IPS-18a (cell line): ENCODE measurements around the gene CACNA1I.
A peak's percentile ranks its signal among the peaks of the same experiment; 100 is the strongest.

ENCODE experiments used
- H3K27ac ChIP-seq: one replicate; pipeline ENCODE4 v1.5.1; 2013; ENCODE audit warnings: low read length
- H3K27me3 ChIP-seq: one replicate; pipeline ENCODE4 v1.6.1; 2013; ENCODE audit warnings: mild to moderate bottlenecking, low read length; ENCODE audit not compliant: control insufficient read depth, insufficient read depth
- H3K36me3 ChIP-seq: one replicate; pipeline ENCODE4 v1.6.1; 2013; ENCODE audit warnings: low read depth, low read length; ENCODE audit not compliant: control insufficient read depth
- H3K4me1 ChIP-seq: one replicate; pipeline ENCODE4 v1.6.1; 2013; ENCODE audit warnings: low read depth, low read length; ENCODE audit not compliant: control insufficient read depth
- H3K4me3 ChIP-seq: one replicate; pipeline ENCODE4 v1.5.1; 2013; ENCODE audit warnings: low read length
- H3K9ac ChIP-seq: one replicate; pipeline ENCODE4 v1.6.1; 2013; ENCODE audit warnings: mild to moderate bottlenecking, low read length, moderate library complexity
- H3K9me3 ChIP-seq: one replicate; pipeline ENCODE4 v1.6.1; 2013; ENCODE audit warnings: low read depth, low read length; ENCODE audit not compliant: control insufficient read depth

The CACNA1I gene

GRCh38 chr22:39537975-39538374, 32.6 kb upstream of the CACNA1I start:
- Histone ChIP-seq H3K4me3 (no peak overlapping the region), H3K4me1 (peaks cover 19% of the 10 kb centered on the region), H3K27me3 (no peaks in the 10 kb centered on the region), H3K9ac (no peak overlapping the region), H3K9me3 (no peaks in the 10 kb centered on the region), H3K27ac (no peak overlapping the region), H3K36me3 (no peaks in the 10 kb centered on the region)

GRCh38 chr22:39543095-39543494, 27.5 kb upstream of the CACNA1I start:
- Histone ChIP-seq H3K4me3 (no peak overlapping the region), H3K9ac (no peak overlapping the region), H3K27ac (no peak overlapping the region), H3K27me3 (peaks cover 29% of the 10 kb centered on the region), H3K9me3 (no peaks in the 10 kb centered on the region), H3K36me3 (no peaks in the 10 kb centered on the region), H3K4me1 (no peaks in the 10 kb centered on the region)

GRCh38 chr22:39545386-39546365, 24.9 kb upstream of the CACNA1I start:
- Histone ChIP-seq H3K4me1 (no peaks in the 10 kb centered on the region), H3K36me3 (no peaks in the 10 kb centered on the region), H3K9ac (no peak overlapping the region), H3K4me3 (no peak overlapping the region), H3K27me3 (peaks cover 33% of the 10 kb centered on the region), H3K9me3 (no peaks in the 10 kb centered on the region), H3K27ac (no peak overlapping the region)

GRCh38 chr22:39546889-39547586, 23.5 kb upstream of the CACNA1I start:
- Histone ChIP-seq H3K4me3 (no peak overlapping the region), H3K9ac (no peak overlapping the region), H3K4me1 (no peaks in the 10 kb centered on the region), H3K36me3 (no peaks in the 10 kb centered on the region), H3K27me3 (peaks cover 36% of the 10 kb centered on the region), H3K27ac (no peak overlapping the region), H3K9me3 (no peaks in the 10 kb centered on the region)

- peaks cover 36% of the 10 kb centered on the region for H3K27me3 ChIP-seq
- no peak overlapping the region for H3K9ac ChIP-seq
Observed at GRCh38 chr22:39547587-39547947, 23.0 kb upstream of the CACNA1I start.

GRCh38 chr22:39553429-39553828, 17.1 kb upstream of the CACNA1I start:
- H3K9ac ChIP-seq = no peak overlapping the region
- peaks cover 45% of the 10 kb centered on the region for H3K27me3 ChIP-seq
- H3K4me1 ChIP-seq = no peaks in the 10 kb centered on the region
- H3K9me3 ChIP-seq = no peaks in the 10 kb centered on the region
- no peaks in the 10 kb centered on the region for H3K36me3 ChIP-seq
- no peak overlapping the region for H3K4me3 ChIP-seq
- H3K27ac ChIP-seq = no peak overlapping the region

More at GRCh38 chr22:39547587-39547947, 23.0 kb upstream of the CACNA1I start:
- no peak overlapping the region for H3K27ac ChIP-seq
- H3K9me3 ChIP-seq = no peaks in the 10 kb centered on the region
- H3K4me3 ChIP-seq = no peak overlapping the region
- no peaks in the 10 kb centered on the region for H3K4me1 ChIP-seq
- no peaks in the 10 kb centered on the region for H3K36me3 ChIP-seq

GRCh38 chr22:39554151-39554550, 16.4 kb upstream of the CACNA1I start:
- H3K27ac ChIP-seq = no peak overlapping the region
- H3K4me1 ChIP-seq = no peaks in the 10 kb centered on the region
- H3K27me3 ChIP-seq = peaks cover 52% of the 10 kb centered on the region

GRCh38 chr22:39556970-39557841, 13.3 kb upstream of the CACNA1I start:
- H3K9me3 ChIP-seq = no peaks in the 10 kb centered on the region
- H3K4me3 ChIP-seq = peak overlapping the region; percentile 29
- H3K9ac ChIP-seq = no peak overlapping the region
- no peaks in the 10 kb centered on the region for H3K36me3 ChIP-seq
- no peaks in the 10 kb centered on the region for H3K4me1 ChIP-seq
- H3K27ac ChIP-seq = no peak overlapping the region
- H3K27me3 ChIP-seq = peaks cover 66% of the 10 kb centered on the region

More at GRCh38 chr22:39554151-39554550, 16.4 kb upstream of the CACNA1I start:
- Histone ChIP-seq H3K9ac (no peak overlapping the region), H3K4me3 (no peak overlapping the region), H3K36me3 (no peaks in the 10 kb centered on the region), H3K9me3 (no peaks in the 10 kb centered on the region)

- H3K4me1 ChIP-seq = no peaks in the 10 kb centered on the region
- no peak overlapping the region for H3K27ac ChIP-seq
- no peak overlapping the region for H3K9ac ChIP-seq
- no peaks in the 10 kb centered on the region for H3K36me3 ChIP-seq
- no peaks in the 10 kb centered on the region for H3K9me3 ChIP-seq
- peaks cover 71% of the 10 kb centered on the region for H3K27me3 ChIP-seq
- peak overlapping the region; percentile 15 for H3K4me3 ChIP-seq
Observed at GRCh38 chr22:39558254-39558727, 12.3 kb upstream of the CACNA1I start.

- Histone ChIP-seq H3K4me3 (no peak overlapping the region), H3K36me3 (no peaks in the 10 kb centered on the region), H3K4me1 (no peaks in the 10 kb centered on the region), H3K9ac (no peak overlapping the region), H3K9me3 (no peaks in the 10 kb centered on the region), H3K27me3 (peaks cover 71% of the 10 kb centered on the region), H3K27ac (no peak overlapping the region)
Observed at GRCh38 chr22:39558950-39559349, 11.6 kb upstream of the CACNA1I start.
